ENCODE results near the gene SRA1.

SRA1 gene

DNA sequence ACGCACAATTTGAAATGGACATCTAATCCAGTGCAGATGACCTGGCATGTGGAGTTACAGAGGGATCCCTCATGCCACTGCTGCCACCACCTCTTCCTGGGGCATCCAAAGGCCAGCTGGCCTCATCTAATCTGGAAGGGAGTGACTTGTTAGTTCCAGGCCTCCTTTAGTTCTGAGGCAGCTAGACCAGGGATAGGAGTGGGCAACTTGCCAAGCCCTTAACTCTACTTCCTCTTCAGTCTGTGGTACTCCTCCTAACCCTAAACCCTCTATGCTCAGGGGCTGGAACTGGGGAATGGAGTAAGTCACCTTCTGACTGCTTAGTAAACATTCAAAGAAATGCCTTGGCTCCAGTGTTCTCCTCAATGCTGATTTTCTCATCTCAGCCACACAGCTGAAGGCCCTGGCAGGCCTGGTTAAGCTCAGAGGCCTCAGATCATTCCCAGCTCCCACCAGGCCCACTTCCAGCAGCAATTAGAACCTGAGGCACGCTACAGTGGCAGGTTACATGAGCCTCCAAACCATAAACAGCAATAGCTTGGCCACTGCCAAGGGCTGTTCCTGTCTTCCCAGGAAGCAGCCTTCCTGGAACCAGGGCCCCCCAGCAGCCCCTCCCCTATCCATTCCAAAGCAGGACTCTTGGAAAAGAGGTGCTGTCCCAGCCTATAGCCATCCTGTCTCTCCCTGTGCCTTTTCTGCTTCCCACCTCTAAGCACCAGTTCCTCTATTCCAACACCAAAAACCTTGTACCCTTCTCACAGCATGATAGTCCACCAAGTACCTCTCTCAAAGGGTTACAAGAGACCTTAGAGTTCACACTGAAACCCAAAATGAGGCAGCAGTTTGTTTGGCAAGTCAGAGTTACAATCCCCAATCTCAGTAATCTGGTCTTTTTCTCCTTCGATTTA lies 7.8 kb downstream of the SRA1 start:
- no peak for DNase-seq

DNA sequence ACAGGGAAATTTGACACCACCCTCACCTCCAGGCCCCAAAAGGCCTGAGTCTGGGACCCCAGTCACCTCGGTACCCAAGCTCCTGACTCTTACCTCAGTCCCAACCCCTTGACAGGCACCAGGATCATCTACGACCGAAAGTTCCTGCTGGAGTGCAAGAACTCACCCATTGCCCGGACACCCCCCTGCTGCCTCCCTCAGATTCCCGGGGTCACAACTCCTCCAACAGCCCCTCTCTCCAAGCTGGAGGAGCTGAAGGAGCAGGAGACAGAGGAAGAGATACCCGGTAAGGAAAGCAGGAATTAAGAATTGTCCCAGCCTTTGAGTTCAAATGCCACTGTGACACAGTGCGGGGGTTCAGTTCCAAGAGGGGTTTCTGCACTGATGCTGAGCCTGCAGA lies 8.5 kb downstream of the SRA1 start:
- no peak for DNase-seq

DNA sequence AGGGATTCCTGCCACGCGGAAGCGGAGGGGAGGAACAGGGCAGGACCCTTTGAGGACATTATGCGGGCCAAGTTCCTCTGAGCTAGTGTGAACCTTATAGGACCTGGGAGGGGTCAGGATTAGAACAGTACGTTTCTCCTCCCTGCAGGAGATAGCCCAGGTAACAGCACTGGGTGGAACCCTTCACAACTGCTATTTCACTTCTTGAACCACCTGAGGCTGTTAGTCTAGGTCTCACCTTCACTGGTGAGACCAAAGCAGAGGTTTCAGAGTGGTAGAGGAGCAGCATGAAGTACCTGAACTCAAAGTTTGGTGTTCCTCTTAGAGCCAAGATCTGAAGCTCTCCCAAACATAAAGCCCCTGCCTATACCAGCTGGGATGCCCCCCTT lies 9.0 kb downstream of the SRA1 start:
- no peak for DNase-seq

DNA sequence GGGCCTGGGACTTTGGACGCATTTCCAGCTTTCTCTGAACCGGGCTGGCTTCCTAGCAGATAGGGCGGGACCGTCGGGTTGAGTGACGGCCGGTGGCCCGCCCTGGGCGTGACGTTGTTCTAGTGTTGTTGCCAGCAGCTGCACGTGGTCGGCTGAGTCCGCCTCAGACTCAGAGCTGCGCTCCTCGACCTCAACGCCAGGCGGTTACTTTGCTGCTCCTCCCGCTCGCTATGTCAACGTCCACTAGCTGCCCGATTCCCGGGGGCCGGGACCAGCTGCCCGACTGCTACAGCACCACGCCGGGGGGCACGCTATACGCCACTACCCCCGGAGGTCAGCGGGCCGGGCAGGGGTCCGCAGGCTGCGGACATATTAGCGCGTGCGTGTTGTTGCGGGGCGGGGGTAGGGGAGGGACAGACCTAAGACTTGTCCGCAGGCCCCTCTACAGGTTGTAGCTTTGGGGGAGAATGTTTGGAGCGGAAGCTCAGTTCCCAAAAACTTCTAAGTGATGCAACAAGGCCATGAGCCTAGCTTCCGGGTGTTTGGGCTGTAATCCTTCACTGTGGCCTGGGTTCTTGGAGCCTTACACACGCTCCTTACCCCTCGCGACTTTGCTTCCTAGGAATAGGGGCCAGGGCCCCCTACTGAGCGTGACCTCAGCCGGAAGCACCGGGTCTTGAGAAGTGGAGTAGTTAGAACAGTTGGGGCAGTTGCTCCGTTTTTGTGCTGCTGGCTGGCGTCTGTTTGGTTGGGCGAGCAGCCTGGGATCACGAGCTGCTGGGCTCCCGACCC lies 9.6 kb downstream of the SRA1 start, which contains the start of gene EIF4EBP3:
EIF4EBP3 (plus strand) TSS at position 155 of the 792 bp plus-strand sequence; CDS start at position 231, 76 bp downstream.
- peak; percentile 87 for DNase-seq

DNA sequence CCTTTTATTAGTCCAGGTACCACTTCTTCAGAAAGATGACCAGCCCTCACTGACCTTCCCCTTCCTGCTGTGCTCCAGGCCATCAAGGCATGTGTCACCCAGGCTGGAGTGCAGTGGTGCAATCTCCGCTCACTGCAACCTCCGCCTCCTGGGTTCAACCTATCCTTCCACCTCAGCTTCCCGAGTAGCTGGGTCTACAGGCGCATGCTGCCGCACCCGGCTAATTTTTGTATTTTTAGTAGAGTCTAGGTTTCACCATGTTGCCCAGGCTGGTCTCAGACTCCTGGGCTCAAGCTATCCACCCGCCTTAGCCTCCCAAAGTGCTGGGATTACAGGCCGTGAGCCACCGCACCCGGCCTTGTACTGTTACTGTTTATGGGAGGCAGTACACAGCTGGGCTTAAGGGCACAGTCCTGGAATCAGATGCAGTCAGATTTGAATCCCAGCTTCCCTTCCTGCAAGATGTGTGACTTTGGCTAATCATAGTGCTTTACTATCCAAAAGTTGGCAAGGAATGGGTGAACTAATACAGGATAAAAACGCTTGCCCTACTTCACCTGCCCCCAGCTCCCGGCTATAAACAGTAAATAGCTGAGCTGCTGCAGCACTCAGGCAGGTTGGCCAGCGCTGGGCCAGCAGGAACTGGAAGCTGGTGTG lies 10.3 kb downstream of the SRA1 start:
- DNase-seq: no peak

DNA sequence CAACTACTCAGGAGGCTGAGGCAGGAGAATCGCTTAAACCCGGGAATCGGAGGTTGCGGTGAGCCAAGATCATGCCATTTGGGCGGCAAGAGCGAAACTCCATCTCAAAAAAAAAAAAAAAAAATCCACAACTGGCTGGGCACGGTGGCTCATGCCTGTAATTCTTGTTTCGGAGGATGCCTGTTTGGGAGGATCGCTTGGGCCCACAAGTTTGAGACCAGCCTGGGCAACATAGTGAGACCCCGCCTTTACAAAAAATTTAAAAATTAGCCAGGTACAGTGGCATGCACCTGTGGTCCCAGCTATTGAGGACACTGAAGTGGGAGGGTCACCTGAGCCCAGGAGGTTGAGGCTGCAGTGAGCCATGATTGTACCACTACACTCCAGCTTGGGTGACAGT lies 11.7 kb downstream of the SRA1 start:
- DNase-seq: no peak

DNA sequence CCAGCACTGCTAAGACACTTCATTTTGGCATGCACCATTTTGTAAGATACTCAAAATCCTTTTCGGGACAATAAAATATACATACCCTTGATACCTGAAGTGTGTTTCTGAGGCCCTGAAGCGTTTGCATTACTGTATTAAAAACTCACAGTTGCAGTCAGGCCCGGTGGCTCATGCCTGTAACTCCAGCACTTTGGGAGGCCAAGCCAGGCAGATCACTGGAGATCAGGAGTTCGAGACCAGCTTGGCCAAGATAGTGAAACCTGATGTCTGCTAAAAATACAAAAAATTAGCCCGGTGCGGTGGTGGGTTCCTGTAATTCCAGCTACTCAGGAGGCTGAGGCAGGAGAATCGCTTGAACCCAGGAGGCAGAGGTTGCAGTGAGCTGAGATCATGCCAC lies 12.3 kb downstream of the SRA1 start:
- DNase-seq: no peak

DNA sequence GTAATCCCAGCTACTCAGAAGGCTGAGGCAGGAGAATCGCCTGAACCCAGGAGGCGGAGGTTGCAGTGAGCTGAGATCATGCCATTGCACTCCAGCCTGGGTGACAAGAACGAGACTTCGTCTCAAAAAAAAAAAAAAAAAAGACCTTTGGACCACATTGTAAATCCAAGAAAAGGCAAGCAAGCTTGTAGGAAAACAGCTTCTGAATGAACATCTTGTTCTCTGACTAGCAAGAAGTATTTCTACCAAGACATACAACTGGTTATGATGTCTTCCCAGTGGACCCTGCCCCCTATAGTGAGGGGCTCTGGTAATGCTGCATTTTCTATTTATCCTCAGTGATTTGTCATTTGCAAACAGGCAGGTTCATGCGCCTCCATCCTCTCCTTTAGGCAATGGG lies 14.3 kb downstream of the SRA1 start:
- DNase-seq: no peak

DNA sequence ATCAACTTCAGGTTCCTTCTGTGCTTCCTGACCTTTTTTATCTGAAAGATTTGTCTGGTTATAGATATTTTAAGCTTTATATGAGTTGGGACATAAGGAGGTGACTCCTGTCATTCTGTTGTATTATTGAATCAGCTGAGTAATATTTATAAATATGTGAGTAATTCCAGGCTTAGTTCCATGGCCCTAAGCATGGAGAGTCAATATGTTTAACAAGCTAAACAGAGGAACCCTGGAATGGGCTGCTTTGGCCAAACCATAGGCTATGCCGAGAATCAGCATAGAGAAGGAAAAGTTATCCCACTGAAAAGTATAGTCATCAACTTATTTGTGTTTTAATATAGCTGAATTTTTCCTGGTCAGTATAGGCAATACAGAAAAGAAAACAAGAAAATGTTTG lies 17.0 kb downstream of the SRA1 start:
- no peak for DNase-seq

DNA sequence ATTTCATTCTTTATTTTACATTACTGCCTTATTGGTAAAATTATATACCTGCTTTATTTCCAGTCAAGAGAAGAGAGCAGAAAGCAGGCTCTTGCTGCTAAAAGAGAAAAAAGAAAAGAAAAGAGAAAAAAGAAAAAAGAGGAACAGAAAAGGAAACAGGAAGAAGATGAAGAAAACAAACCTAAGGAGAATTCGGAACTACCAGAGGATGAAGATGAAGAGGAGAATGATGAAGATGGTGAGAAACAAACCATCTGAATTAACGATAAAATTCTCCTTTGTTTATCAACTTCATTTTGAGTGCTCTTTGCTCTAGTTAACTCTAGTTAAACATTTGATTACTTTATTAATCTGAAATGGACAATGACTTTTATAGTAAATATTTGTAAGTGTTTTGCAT lies 33.3 kb downstream of the SRA1 start:
- no peak for DNase-seq

DNA sequence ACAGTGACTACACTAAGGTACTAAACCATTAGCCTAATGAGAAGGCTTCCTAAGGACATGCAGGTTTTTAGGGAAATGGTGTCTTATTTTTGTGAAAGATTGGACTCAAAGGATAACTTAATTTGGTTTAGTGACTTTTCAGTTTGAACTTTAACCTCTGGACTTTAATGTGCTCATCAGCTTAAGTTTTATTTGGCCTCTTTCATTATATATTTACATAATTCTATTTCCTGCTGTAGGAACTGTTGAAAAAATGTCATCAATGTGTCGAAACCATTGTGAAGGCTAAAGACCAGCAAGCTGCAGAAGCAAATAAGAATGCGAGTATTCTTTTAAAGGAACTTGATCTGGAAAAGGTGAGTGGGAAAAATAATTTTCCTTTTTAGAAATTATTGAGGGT lies 44.1 kb downstream of the SRA1 start:
- DNase-seq: no peak

DNA sequence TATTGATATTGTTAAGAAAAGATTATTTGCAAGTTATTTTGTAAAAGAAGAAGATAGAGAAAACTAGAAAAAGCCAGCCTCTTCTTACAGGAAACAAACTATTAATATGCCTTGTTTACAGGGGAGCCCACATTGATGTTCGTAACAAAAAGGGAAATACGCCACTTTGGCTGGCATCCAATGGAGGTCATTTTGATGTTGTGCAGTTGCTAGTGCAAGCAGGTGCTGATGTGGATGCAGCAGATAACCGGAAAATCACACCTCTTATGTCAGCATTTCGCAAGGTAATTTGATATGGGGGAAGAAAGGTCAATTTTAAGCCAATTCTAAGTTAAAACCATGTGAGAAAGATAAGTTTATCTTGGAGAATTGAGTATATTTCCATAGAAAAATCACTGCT lies 47.4 kb downstream of the SRA1 start:
- DNase-seq: no peak

DNA sequence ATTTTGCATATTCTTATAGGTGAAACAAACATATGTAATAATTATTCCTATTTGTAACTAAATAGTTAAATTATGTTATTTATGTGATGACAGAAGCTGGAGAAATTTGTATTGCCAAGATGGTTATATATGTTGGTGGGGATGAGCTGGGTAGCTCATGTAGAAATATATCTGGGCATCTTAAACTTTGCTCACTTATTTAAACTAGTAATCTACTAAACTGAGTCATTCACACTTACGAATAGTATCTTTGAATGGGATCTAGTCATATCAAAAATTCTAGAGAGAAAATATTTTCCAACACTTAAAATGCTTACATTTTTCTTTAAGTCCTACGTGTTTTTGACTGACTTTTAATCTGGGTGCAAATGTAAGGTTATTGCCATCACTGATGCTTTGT lies 54.4 kb downstream of the SRA1 start:
- DNase-seq: no peak
